Measurements from ENCODE around the gene KHDRBS2.

KHDRBS2 gene

DNA sequence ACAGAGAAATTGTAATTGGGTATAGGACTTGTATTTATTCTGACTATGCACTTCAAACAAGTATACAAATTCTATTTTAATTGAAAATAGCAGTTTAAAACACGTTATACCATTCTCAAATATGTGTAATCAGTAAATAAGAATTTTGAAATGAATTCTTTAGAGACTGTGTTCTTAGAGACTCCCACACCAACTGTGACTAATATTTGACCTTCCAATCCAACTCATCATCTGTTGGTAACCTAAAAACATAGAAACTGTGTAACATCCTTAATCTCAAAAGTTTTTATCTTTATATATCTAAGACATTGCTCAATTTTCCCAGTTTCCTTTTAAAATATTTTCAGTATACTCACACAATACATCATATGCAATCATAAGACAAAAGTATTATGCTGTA is 83.9 kb downstream of the KHDRBS2 start:
- DNase-seq (ENCODE audit: low read depth): no peak
- TF ChIP-seq, protein P1, sequence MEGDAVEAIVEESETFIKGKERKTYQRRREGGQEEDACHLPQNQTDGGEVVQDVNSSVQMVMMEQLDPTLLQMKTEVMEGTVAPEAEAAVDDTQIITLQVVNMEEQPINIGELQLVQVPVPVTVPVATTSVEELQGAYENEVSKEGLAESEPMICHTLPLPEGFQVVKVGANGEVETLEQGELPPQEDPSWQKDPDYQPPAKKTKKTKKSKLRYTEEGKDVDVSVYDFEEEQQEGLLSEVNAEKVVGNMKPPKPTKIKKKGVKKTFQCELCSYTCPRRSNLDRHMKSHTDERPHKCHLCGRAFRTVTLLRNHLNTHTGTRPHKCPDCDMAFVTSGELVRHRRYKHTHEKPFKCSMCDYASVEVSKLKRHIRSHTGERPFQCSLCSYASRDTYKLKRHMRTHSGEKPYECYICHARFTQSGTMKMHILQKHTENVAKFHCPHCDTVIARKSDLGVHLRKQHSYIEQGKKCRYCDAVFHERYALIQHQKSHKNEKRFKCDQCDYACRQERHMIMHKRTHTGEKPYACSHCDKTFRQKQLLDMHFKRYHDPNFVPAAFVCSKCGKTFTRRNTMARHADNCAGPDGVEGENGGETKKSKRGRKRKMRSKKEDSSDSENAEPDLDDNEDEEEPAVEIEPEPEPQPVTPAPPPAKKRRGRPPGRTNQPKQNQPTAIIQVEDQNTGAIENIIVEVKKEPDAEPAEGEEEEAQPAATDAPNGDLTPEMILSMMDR (conservative IDR thresholded peaks at IDR 0.05; ENCODE audit: low read length): no peak

DNA sequence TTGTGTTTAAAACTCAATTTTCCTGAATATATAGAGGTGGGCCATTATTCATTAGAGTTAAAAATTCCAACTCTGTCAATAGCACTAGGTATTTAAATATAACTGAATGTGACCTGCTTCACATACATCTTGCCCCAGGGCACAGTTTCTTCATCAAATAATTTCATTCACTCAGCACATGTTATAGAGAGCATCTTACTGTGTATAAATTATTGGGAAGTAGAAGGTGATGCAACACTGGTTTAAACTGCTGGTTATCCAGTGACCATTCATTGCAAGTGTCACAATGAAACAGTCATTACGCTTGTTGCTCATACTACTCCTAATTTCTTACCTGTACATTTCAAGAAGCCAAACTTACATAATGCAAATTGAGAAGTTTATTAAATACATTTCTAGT is 93.4 kb downstream of the KHDRBS2 start:
- TF ChIP-seq, protein P1 (conservative IDR thresholded peaks at IDR 0.05; ENCODE audit: low read length): no peak
- DNase-seq (ENCODE audit: low read depth): no peak

More for the DNA sequence above, 83.9 kb downstream of the KHDRBS2 start:
- H3K4me3 ChIP-seq (ENCODE audit: low read length): no peak overlapping the region

DNA sequence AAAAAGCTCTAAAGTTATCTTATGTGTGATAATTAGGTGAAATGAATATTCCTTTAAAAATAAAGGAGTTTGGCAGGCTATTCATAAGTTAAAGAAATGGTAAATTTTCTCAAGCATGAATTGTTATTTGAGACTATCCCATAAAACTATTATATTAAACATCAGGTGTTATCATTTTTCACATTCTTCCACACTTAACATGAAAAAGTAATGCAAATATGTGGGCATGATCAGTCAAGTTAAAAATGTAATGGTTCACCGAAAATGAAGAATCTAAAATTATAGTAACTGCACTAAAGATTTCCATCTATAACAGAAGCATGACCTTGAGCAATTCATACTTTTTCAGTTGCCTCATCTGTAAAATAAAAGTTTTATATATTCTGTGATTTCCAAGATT is 110.8 kb downstream of the KHDRBS2 start:
- DNase-seq (ENCODE audit: low read depth): no peak
- TF ChIP-seq, protein P1 (conservative IDR thresholded peaks at IDR 0.05; ENCODE audit: low read length): no peak
- no peak overlapping the region for H3K4me3 ChIP-seq (ENCODE audit: low read length)

More for the DNA sequence above, 93.4 kb downstream of the KHDRBS2 start:
- H3K4me3 ChIP-seq (ENCODE audit: low read length): no peak overlapping the region

DNA sequence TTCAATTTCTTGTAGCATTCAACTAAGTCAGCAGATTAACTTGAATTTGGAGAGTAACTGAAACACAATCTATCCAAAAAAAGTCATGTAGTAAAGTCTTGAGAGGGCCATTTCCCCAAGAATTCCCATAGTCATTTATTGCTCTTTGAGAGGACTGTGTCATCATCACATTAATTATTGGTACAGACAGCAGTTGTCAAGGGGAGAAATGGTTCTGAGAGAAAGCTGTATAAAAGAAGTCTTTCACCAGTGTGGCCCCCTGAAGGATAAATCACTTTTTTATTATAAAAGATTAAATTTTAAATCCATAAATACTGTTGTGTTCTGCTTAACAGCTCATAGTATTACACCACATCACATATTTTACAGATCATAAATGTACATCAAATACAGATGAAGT is 111.5 kb downstream of the KHDRBS2 start:
- DNase-seq (ENCODE audit: low read depth): no peak
- H3K4me3 ChIP-seq (ENCODE audit: low read length): no peak overlapping the region
- TF ChIP-seq, protein P1 (conservative IDR thresholded peaks at IDR 0.05; ENCODE audit: low read length): no peak

GRCh38 chr6:62167736-62168135 is 118.3 kb downstream of the KHDRBS2 start:
- TF ChIP-seq, protein P1 (conservative IDR thresholded peaks at IDR 0.05; ENCODE audit: low read length): no peak
- no peak overlapping the region for H3K4me3 ChIP-seq (ENCODE audit: low read length)

GRCh38 chr6:62162858-62163257 is 123.2 kb downstream of the KHDRBS2 start:
- TF ChIP-seq, protein P1 (conservative IDR thresholded peaks at IDR 0.05; ENCODE audit: low read length): no peak
- no peak overlapping the region for H3K4me3 ChIP-seq (ENCODE audit: low read length)
- DNase-seq (ENCODE audit: low read depth): no peak

More at GRCh38 chr6:62167736-62168135, 118.3 kb downstream of the KHDRBS2 start:
- no peak for DNase-seq (ENCODE audit: low read depth)

- no peak for DNase-seq (ENCODE audit: low read depth)
- H3K4me3 ChIP-seq (ENCODE audit: low read length): no peak overlapping the region
- TF ChIP-seq, protein P1 (conservative IDR thresholded peaks at IDR 0.05; ENCODE audit: low read length): no peak
Measured at GRCh38 chr6:62152796-62153195, 133.2 kb downstream of the KHDRBS2 start.

Data from AG10803 (cell line).